Measurements from ENCODE around the gene NHSL1. TPM values are rescaled to one million over a fixed set of nuclear protein-coding genes. Genes with fewer than 3 reads are reported as not detected.

The NHSL1 gene
- total and polyA plus RNA-seq, 2 of the 8 experiments (the other 6 are each of a cell fraction or from before 2014, with no cell fraction given): 7.2 to 32.4 TPM

DNA sequence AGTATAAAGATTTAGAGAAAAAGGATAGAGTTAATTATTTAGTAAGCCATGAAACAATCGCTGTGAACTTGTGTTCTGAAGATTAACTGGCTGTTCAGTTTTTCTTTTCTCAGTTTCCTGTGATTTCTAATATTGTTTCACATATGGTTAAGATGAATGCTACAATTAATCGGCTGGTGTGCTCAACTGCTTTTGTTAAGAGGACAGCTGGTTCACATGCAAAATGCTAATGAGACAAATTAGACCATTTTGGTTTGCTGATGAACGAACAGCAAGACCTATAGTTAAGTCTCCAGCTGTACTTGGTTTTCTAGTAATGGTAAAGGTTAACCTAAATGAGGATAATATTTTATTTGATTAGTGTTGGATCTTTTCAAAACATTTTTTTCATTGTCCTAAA lies 10.8 kb upstream of the NHSL1 start (continued):
- TF ChIP-seq, protein P1, sequence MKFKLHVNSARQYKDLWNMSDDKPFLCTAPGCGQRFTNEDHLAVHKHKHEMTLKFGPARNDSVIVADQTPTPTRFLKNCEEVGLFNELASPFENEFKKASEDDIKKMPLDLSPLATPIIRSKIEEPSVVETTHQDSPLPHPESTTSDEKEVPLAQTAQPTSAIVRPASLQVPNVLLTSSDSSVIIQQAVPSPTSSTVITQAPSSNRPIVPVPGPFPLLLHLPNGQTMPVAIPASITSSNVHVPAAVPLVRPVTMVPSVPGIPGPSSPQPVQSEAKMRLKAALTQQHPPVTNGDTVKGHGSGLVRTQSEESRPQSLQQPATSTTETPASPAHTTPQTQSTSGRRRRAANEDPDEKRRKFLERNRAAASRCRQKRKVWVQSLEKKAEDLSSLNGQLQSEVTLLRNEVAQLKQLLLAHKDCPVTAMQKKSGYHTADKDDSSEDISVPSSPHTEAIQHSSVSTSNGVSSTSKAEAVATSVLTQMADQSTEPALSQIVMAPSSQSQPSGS (IDR thresholded peaks at IDR 0.05; ENCODE audit: low read length): no peak
- no peak for TF ChIP-seq GABPA (IDR thresholded peaks at IDR 0.05; ENCODE audit: borderline replicate concordance, insufficient read depth, low read length)
- TF ChIP-seq RBBP5 (IDR thresholded peaks at IDR 0.05; ENCODE audit: borderline replicate concordance, low read depth, low read length): no peak
- TF ChIP-seq SIN3A (conservative IDR thresholded peaks at IDR 0.05 in 1 of 2, IDR thresholded peaks at IDR 0.05 in 1 of 2; ENCODE audit: low read depth in 1 of 2, low read length in 2 of 2): no peak
- no peak for TF ChIP-seq CBX5 (IDR thresholded peaks at IDR 0.05; ENCODE audit: low read depth, low read length)
